Cardiac fibroblast (primary cell): ENCODE results near the gene BMPER.

ENCODE experiments used
- DNase-seq, 2 donors: peaks; one replicate each; pipeline versions ENCODE4 v3.0.0 to v3.0.0-alpha.2; 2010; ENCODE audit warnings: low read depth in 2 of 2
- H3K4me3 ChIP-seq, 2 donors: replicated peaks in 1 of 2; 1 replicate in 1 of 2; 2 replicates in 1 of 2; pipeline ENCODE4 v1.5.1; 2011; ENCODE audit warnings: low read depth in 2 of 2, low read length in 2 of 2, mild to moderate bottlenecking in 2 of 2, moderate library complexity in 1 of 2
- CTCF ChIP-seq: IDR thresholded peaks from one replicate; pipeline ENCODE4 v1.5.1; 2011; ENCODE audit warnings: low read depth, mild to moderate bottlenecking, low read length, inconsistent platforms

BMPER gene

DNA sequence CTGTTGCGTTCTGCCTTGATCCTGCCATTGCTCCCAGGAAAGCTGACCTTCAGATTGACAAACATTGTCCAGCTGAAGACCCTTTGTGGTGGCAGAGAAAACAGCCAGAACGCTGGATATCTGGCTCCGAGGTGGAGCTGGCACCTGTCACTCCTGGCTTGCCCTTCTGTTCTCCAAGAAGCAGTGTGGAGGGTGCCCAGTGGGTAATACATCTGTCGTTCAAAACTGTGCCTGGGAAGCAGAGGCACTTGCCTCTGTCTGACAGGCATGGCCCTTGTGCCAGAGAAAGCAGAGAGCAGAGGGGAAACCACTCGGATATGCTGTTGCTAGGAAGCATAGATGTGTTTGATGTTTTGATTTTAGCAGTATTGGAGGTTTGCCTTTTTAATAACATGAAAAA lies 231.4 kb downstream of the BMPER start:
- TF ChIP-seq CTCF = no peak
- no peak for DNase-seq

GRCh38 chr7:34137176-34137575 lies 231.8 kb downstream of the BMPER start:
- no peak overlapping the region for H3K4me3 ChIP-seq
- no peak for TF ChIP-seq CTCF
- DNase-seq = no peak

More for the DNA sequence above, 231.4 kb downstream of the BMPER start:
- H3K4me3 ChIP-seq = no peak overlapping the region

GRCh38 chr7:34138483-34138882 lies 233.1 kb downstream of the BMPER start:
- TF ChIP-seq CTCF = no peak
- no peak for DNase-seq
- H3K4me3 ChIP-seq = no peak overlapping the region

GRCh38 chr7:34139086-34139485 lies 233.7 kb downstream of the BMPER start:
- no peak overlapping the region for H3K4me3 ChIP-seq
- TF ChIP-seq CTCF = no peak
- no peak for DNase-seq

DNA sequence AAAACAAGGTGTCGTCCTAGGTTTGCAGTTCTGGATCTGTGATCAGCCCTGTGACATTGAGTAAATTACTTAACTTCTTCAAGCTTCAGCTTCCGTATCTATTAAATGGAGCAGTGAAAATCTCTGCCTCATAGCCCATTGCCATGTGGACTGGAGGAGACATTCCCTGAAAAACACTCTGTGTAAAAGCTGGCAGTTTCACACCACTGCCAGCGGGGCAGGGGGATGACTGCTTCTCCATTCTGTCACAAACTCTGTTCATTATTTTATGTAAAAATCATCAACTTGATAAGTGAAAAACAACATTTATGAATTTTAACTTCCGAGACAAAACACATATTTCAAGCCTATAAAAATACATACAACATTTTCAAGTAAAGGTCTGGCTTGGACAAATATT lies 234.7 kb downstream of the BMPER start:
- TF ChIP-seq CTCF = no peak
- DNase-seq = no peak
- H3K4me3 ChIP-seq = no peak overlapping the region

GRCh38 chr7:34143402-34143801 lies 238.1 kb downstream of the BMPER start:
- no peak for TF ChIP-seq CTCF
- no peak overlapping the region for H3K4me3 ChIP-seq
- peak; percentile 52 to 64 for DNase-seq

- H3K4me3 ChIP-seq = no peak overlapping the region
- no peak for DNase-seq
- no peak for TF ChIP-seq CTCF
These were observed 240.3 kb downstream of the BMPER start for GRCh38 chr7:34145603-34146002.
